Left kidney (tissue), 2 donors: ENCODE data around the gene RLIM. TPM values are rescaled to one million over a fixed set of nuclear protein-coding genes. Genes with fewer than 3 reads are reported as not detected.
A peak's percentile ranks its signal among the peaks of the same experiment; 100 is the strongest.

ENCODE experiments used
- DNase-seq: peaks from one replicate; pipeline ENCODE4 v3.0.0-alpha.2; 2013
- polyA plus RNA-seq: library from polyadenylated mRNA; unstranded; fragments of 120-200 nt; gene quantifications from one replicate; pipeline ENCODE4 v1.2.1, GENCODE V29; 2013; ENCODE audit not compliant: insufficient read length

The RLIM gene
- polyA plus RNA-seq, 1 donor: 38.1 TPM

DNA sequence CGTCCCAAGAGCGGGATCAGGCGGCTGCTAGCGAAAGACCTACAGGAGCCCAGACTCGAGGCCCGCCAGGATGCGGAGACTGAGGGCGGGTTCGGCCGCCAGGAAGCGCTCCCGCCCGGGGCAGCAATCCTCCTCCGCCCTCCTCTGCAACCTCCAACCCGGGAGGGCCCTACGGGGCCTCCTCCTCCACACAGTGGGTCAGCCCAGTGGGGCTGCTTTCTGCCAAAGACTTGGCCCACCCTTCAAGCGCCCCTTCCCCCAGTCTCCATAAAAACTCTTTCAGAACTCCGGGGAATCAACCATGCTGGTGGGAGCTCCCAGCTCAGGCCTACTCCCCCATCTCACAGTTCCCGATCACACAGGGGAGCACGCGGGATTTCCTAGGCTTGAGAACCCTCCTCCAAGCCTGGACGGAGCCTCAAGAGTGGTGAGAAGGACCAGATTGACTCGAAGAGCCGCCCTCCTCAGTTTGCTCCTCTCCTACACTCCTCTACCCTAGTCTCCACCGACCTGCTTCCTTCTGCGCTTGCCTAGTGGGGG, 77.5 kb downstream of the RLIM start:
- DNase-seq: peak; percentile 55

DNA sequence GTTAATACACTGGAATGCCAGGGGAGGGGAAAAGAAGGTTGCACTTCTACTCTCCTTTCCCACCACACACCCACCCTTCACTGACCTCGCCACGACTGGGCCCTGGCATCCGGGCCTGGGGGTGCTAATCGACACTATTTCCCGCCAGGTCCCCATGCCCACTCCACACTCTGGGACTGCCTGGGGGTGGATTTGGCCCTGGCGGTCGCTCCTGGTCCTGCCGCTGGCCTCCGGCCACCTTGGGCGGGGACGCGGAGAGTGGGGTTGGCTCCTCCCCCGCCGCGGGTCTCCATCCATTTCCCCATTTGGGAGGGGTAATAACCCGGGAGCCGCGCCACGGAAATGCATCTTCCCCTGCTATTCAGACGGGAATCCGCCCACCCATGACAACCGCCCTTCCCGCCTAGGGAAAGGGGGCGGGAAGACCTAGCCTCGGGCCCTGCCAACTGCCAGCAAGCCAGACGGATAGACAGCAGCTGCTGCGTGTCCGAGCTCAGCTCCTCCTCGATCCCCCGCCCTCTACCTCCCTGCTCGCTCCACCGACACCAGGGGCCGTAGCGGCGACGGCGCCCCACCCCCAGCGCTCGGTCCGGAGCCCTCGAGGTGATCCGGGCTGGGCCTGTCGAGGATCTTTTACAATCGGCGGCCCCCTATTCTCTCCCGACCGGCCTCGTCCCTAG, 78.1 kb downstream of the RLIM start:
- peak; percentile 78 for DNase-seq

DNA sequence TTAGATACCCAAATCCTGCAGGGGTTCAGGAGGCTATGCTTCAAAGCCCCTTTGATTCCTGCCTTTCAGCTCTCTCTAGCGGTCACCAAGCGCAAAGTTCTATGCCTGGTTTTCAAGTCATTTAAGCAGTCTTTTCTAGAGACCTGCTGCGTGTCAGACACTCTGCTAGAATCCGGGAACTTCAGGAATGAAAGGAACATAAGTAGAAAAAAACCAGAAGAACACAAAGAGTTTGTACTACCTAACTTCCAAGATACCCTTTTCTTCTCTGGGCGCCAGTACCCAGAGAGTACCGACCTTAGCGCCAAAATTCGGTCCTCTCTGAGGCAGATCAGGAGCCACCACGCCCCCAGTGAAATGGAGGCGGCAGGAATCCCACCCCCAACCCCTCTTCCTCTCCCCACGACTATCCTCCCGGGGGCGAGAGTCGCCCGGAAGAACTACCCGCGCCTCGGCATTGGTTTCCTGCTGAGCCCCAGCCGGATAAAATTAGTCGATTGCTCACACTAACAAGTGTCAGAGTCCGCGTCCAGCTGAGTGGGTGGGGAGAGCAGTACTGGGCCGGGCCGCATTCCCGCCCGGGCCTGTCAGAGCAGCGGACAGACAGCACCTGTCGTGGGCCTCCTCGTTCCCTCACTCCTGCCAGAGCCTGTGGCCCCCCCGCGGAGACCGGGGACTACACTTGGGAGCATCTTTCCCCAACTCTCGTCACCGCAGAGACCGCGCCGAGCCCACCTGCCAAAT, 78.8 kb downstream of the RLIM start:
- DNase-seq: peak; percentile 56

Other genes with a start within 250 kb of the RLIM start
- 30.5 TPM for gene SLC16A2, start 193.1 kb downstream of the RLIM start, polyA plus RNA-seq